Astrocyte (in vitro differentiated cells and primary cell): ENCODE data around the gene COL27A1. TPM values are rescaled to one million over a fixed set of nuclear protein-coding genes. Genes with fewer than 3 reads are reported as not detected.

Experiments
- DNase-seq: peaks from one replicate; pipeline ENCODE4 v3.0.0-alpha.2; 2010; ENCODE audit warnings: low read depth
- FAIRE-seq: peaks from 2 replicates; lab custom pipeline; 2011; peaks lifted over from hg19 to GRCh38; lab: Jason Lieb, UNC
- H2AFZ ChIP-seq: 2 replicates; pipeline ENCODE4 v1.6.0; 2012; ENCODE audit warnings: low read depth, low read length, inconsistent platforms
- H3K27ac ChIP-seq: 2 replicates; pipeline ENCODE4 v1.5.1; 2011; ENCODE audit warnings: low read depth, low read length, inconsistent platforms
- H3K27me3 ChIP-seq: 2 replicates; pipeline ENCODE4 v1.6.0; 2011; ENCODE audit warnings: low read length, inconsistent platforms; ENCODE audit not compliant: insufficient read depth
- H3K36me3 ChIP-seq: 2 replicates; pipeline ENCODE4 v1.5.1; 2011; ENCODE audit warnings: low read length, inconsistent platforms; ENCODE audit not compliant: insufficient read depth
- H3K4me1 ChIP-seq: 2 replicates; pipeline ENCODE4 v1.5.1; 2011; ENCODE audit warnings: low read length, inconsistent platforms; ENCODE audit not compliant: insufficient read depth
- H3K4me2 ChIP-seq: 2 replicates; pipeline ENCODE4 v1.6.0; 2012; ENCODE audit warnings: low read length, inconsistent platforms
- H3K4me3 ChIP-seq: 2 replicates; pipeline ENCODE4 v1.5.1; 2011; ENCODE audit warnings: low read depth, mild to moderate bottlenecking, low read length, inconsistent platforms; ENCODE audit not compliant: insufficient read depth
- H3K79me2 ChIP-seq: 2 replicates; pipeline ENCODE4 v1.6.0; 2012; ENCODE audit warnings: mild to moderate bottlenecking, low read length, inconsistent platforms; ENCODE audit not compliant: insufficient read depth
- H3K9ac ChIP-seq: 2 replicates; pipeline ENCODE4 v1.6.0; 2012; ENCODE audit warnings: mild to moderate bottlenecking, low read length, inconsistent platforms
- H3K9me3 ChIP-seq: 2 replicates; pipeline ENCODE4 v1.5.1; 2012; ENCODE audit warnings: low read depth, mild to moderate bottlenecking, low read length, inconsistent platforms; ENCODE audit not compliant: insufficient read depth
- H4K20me1 ChIP-seq: 2 replicates; pipeline ENCODE4 v1.6.0; 2012; ENCODE audit warnings: low read length, inconsistent platforms; ENCODE audit not compliant: insufficient read depth
- H3K27ac Mint-ChIP-seq: one replicate; pipeline ENCODE4 v1.8.0; 2021; ENCODE audit warnings: mild to moderate bottlenecking, mixed read lengths; ENCODE audit not compliant: unreplicated experiment
- H3K27me3 Mint-ChIP-seq: one replicate; pipeline ENCODE4 v1.8.0; 2021; ENCODE audit warnings: low read depth, mixed read lengths; ENCODE audit not compliant: unreplicated experiment
- H3K36me3 Mint-ChIP-seq: one replicate; pipeline ENCODE4 v1.8.0; 2021; ENCODE audit warnings: low read depth, mixed read lengths; ENCODE audit not compliant: unreplicated experiment
- H3K4me1 Mint-ChIP-seq: one replicate; pipeline ENCODE4 v1.8.0; 2021; ENCODE audit warnings: low read depth, mixed read lengths; ENCODE audit not compliant: unreplicated experiment
- H3K4me3 Mint-ChIP-seq: one replicate; pipeline ENCODE4 v1.8.0; 2021; ENCODE audit warnings: mild to moderate bottlenecking, moderate library complexity, mixed read lengths; ENCODE audit not compliant: unreplicated experiment
- H3K9me3 Mint-ChIP-seq: one replicate; pipeline ENCODE4 v1.8.0; 2021; ENCODE audit warnings: mild to moderate bottlenecking, mixed read lengths; ENCODE audit not compliant: unreplicated experiment
- EZH2 ChIP-seq: IDR thresholded peaks from 2 replicates; pipeline ENCODE4 v1.6.1; 2012; ENCODE audit warnings: mild to moderate bottlenecking, low read length, inconsistent platforms; ENCODE audit not compliant: insufficient read depth
- total RNA-seq: library from RNA; stranded (reverse); gene quantifications from 2 replicates; pipeline ENCODE4 v1.2.1, GENCODE V29; 2021
- TF ChIP-seq, protein P1 (sequence below): IDR thresholded peaks from 2 replicates; pipeline ENCODE4 v1.5.1; 2011; ENCODE audit warnings: low read depth, mild to moderate bottlenecking, inconsistent platforms, low read length, moderate library complexity; ENCODE audit not compliant: insufficient read depth

COL27A1 gene
- total RNA-seq, 1 donor from 2014 or later = 31.2 TPM

DNA sequence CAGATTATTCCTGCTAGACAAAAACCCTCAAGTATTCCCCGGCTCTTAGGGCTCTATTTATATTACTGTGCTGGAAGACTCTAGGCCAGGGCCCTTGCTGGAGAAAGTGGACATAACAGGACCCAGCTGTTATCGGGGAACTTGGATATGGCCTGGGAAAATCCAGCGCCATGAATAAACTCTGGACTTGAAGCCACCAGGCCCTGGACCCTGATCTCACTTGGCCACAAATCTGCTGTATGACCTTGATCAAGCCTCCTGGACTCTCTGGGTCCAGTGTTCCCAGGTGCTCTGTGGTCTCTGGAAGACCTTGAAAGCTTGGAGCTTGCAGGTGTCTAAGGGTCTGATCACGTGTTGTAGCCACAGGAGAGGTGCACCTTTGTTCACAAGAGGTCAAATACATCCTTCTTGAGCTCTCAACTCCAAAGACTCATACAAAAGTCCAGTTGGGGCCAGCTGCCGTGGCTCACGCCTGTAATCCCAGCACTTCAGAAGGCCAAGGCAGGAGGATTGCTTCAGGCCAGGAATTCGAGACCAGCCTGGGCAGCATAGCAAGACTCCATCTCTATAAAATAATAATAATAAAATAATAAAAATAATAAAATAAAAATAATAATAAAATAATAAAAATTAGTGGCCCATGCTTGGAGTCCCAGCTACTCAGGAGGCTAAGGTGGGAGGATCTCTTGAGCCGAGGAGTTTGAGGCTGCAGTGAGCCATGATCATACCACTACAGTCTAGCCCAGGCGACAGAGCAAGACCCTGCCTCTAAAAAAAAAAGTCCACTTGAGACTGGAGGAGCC, 26.5 kb downstream of the COL27A1 start:
- Histone ChIP-seq H2AFZ (no peak overlapping the region), H3K27ac (no peak overlapping the region), H3K9ac (no peak overlapping the region), H3K36me3 (no peaks in the 10 kb centered on the region), H3K4me3 (no peak overlapping the region), H3K9me3 (no peaks in the 10 kb centered on the region), H3K27me3 (no peaks in the 10 kb centered on the region), H3K4me2 (peak overlapping the region; percentile 60), H3K4me1 (peaks cover 33% of the 10 kb centered on the region), H4K20me1 (peaks cover 23% of the 10 kb centered on the region), H3K79me2 (no peaks in the 10 kb centered on the region)
- TF ChIP-seq, protein P1, sequence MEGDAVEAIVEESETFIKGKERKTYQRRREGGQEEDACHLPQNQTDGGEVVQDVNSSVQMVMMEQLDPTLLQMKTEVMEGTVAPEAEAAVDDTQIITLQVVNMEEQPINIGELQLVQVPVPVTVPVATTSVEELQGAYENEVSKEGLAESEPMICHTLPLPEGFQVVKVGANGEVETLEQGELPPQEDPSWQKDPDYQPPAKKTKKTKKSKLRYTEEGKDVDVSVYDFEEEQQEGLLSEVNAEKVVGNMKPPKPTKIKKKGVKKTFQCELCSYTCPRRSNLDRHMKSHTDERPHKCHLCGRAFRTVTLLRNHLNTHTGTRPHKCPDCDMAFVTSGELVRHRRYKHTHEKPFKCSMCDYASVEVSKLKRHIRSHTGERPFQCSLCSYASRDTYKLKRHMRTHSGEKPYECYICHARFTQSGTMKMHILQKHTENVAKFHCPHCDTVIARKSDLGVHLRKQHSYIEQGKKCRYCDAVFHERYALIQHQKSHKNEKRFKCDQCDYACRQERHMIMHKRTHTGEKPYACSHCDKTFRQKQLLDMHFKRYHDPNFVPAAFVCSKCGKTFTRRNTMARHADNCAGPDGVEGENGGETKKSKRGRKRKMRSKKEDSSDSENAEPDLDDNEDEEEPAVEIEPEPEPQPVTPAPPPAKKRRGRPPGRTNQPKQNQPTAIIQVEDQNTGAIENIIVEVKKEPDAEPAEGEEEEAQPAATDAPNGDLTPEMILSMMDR = no peak
- no peak for TF ChIP-seq EZH2
- DNase-seq (no peak), FAIRE-seq (no peak)
- Mint-ChIP-seq H3K4me1 (peaks cover 27% of the 10 kb centered on the region), H3K36me3 (peaks cover 29% of the 10 kb centered on the region), H3K9me3 (peaks cover 1% of the 10 kb centered on the region), H3K27me3 (no peaks in the 10 kb centered on the region), H3K27ac (peak overlapping the region; percentile 28), H3K4me3 (no peak overlapping the region)

DNA sequence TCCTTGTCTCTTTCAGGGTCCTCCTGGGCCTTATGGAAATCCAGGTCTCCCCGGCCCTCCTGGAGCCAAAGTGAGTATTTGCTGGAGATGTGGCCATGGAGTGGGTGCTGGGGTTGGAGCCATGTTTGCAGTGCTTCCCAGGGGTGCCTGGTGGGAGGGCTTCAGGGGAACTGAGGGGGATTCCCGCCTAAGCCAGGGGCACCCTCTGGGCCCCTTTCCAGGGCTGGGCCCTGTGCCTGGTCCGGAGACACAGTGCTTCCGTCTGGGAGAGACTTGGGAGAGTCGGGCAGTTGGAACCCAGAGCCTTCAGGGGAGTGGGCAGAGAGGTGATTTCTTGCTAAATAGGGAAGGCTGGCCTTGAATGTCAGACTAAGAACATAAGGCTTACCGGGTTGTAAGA, 27.7 kb downstream of the COL27A1 start:
- Histone ChIP-seq H3K4me1 (peaks cover 21% of the 10 kb centered on the region), H3K36me3 (no peaks in the 10 kb centered on the region), H2AFZ (no peak overlapping the region), H3K27me3 (no peaks in the 10 kb centered on the region), H3K9ac (no peak overlapping the region), H4K20me1 (peaks cover 20% of the 10 kb centered on the region), H3K27ac (no peak overlapping the region), H3K4me3 (no peak overlapping the region), H3K9me3 (no peaks in the 10 kb centered on the region), H3K79me2 (no peaks in the 10 kb centered on the region), H3K4me2 (no peak overlapping the region)
- peaks cover 36% of the 10 kb centered on the region for H3K36me3 Mint-ChIP-seq
- TF ChIP-seq, protein P1 = no peak
- TF ChIP-seq EZH2 = no peak
- H3K4me1 Mint-ChIP-seq = peaks cover 15% of the 10 kb centered on the region
- H3K27me3 Mint-ChIP-seq = no peaks in the 10 kb centered on the region
- H3K27ac Mint-ChIP-seq = no peak overlapping the region
- FAIRE-seq = no peak
- H3K4me3 Mint-ChIP-seq = no peak overlapping the region
- no peak for DNase-seq
- H3K9me3 Mint-ChIP-seq = peaks cover 1% of the 10 kb centered on the region

DNA sequence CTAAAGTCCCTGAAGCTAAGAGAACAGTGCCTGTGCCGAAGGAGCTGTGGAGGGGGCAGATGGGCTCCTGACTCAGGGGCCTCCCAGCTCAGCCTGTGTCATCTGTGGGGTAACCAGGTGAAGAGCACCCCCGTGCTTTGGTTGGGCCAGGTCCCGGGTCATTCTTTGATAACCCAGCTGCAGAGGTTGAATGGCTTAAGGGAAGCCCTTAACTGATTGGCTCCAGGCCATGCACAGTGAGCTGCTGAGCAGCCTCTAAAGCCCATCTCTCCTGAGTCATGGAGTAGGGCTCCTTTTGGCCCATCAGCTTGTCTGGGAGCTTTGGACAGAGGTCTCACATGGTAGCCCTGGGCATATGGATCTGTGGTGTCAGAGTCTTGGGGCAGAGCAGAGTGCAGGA, 28.7 kb downstream of the COL27A1 start:
- Mint-ChIP-seq H3K27ac (no peak overlapping the region), H3K4me1 (peaks cover 12% of the 10 kb centered on the region), H3K9me3 (peaks cover 1% of the 10 kb centered on the region), H3K36me3 (peaks cover 40% of the 10 kb centered on the region), H3K4me3 (no peak overlapping the region), H3K27me3 (no peaks in the 10 kb centered on the region)
- Histone ChIP-seq H3K27me3 (no peaks in the 10 kb centered on the region), H4K20me1 (peaks cover 16% of the 10 kb centered on the region), H3K27ac (no peak overlapping the region), H3K4me2 (no peak overlapping the region), H3K9me3 (no peaks in the 10 kb centered on the region), H3K4me1 (peaks cover 13% of the 10 kb centered on the region), H3K4me3 (no peak overlapping the region), H2AFZ (no peak overlapping the region), H3K9ac (no peak overlapping the region), H3K79me2 (no peaks in the 10 kb centered on the region), H3K36me3 (no peaks in the 10 kb centered on the region)
- peak; percentile 60 for DNase-seq
- no peak for TF ChIP-seq EZH2
- TF ChIP-seq, protein P1 = no peak
- FAIRE-seq = no peak
